Calu3 (cell line): Measurements from ENCODE around the gene WDFY2. TPM values are rescaled to one million over a fixed set of nuclear protein-coding genes. Genes with fewer than 3 reads are reported as not detected.
"Not testable (repeated sequence)": the region's sequence is repeated elsewhere in the genome, so short reads cannot be mapped to it uniquely, and the experiment has no call there.

Experiments used
- BruUV-seq: library from RNA; stranded (reverse); fragments of 400-500 nt; replicated peaks from 2 replicates; lab custom pipeline; 2021; lab: Mats Ljungman, UMichigan
- CTCF ChIA-PET: fragments of 300-600 bp; sonication (Branson Sonifier 250); formaldehyde crosslinking; loops from one replicate; lab custom pipeline; 2022; ENCODE audit warnings: antibody characterized with exemption; lab: Charles Lee
- DNase-seq: peaks from one replicate; pipeline ENCODE4 v3.0.0; 2022
- H3K27ac Mint-ChIP-seq: one replicate; pipeline ENCODE4 v1.8.0; 2022; ENCODE audit warnings: mixed read lengths; ENCODE audit not compliant: unreplicated experiment
- H3K27me3 Mint-ChIP-seq: one replicate; pipeline ENCODE4 v1.8.0; 2022; ENCODE audit warnings: mixed read lengths; ENCODE audit not compliant: unreplicated experiment
- H3K36me3 Mint-ChIP-seq: one replicate; pipeline ENCODE4 v1.8.0; 2022; ENCODE audit warnings: mild to moderate bottlenecking, moderate library complexity, mixed read lengths; ENCODE audit not compliant: insufficient read depth, unreplicated experiment
- H3K4me1 Mint-ChIP-seq: one replicate; pipeline ENCODE4 v1.8.0; 2022; ENCODE audit warnings: mild to moderate bottlenecking, low read depth, mixed read lengths; ENCODE audit not compliant: unreplicated experiment
- H3K4me3 Mint-ChIP-seq: one replicate; pipeline ENCODE4 v1.8.0; 2022; ENCODE audit warnings: mild to moderate bottlenecking, low read depth, moderate library complexity, mixed read lengths; ENCODE audit not compliant: unreplicated experiment
- H3K9me3 Mint-ChIP-seq: one replicate; pipeline ENCODE4 v1.8.0; 2022; ENCODE audit warnings: low read depth, mixed read lengths; ENCODE audit not compliant: unreplicated experiment
- intact Hi-C: fragments of 100-400 bp; cut with micrococcal nuclease; formaldehyde crosslinking; loops from one replicate; pipeline ENCODE4 v1.10.0; 2022; ENCODE audit not compliant: unreplicated experiment
- total RNA-seq: library from RNA; stranded (reverse); gene quantifications from 2 replicates; pipeline ENCODE4 v1.2.3, GENCODE V29; 2022
- TF ChIP-seq, protein P1 (sequence below): fragments of 200-600 bp; IDR thresholded peaks from one replicate; pipeline ENCODE4 v1.8.0; 2022; ENCODE audit warnings: antibody characterized with exemption; ENCODE audit not compliant: unreplicated experiment

The WDFY2 gene
- total RNA-seq, 1 experiment from 2014 or later: 5.9 TPM

DNA sequence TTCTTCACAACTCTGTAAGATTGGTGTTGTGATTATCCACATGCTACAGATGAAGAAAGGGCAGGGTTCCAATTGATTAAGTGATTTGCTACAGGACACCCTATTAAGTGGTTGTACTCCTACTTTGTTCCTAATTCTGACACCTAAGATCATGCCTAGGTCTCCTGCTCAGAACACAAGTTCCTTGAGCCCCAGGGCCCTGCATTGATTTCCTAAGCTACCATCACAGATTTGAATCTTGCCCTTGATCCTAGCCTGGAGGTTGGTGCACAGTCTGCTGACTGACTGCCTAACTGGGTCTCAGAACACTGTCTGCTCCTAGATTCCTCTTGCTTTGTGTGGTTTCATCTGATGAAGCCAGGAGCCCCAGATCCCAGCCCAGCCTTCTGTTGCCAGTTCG lies 19.6 kb upstream of the WDFY2 start:
- Mint-ChIP-seq H3K36me3 (no peaks in the 10 kb centered on the region), H3K9me3 (no peaks in the 10 kb centered on the region), H3K4me1 (peaks cover 9% of the 10 kb centered on the region), H3K4me3 (no peak overlapping the region), H3K27me3 (no peaks in the 10 kb centered on the region), H3K27ac (no peak overlapping the region)
- intact Hi-C loops: no loop called here
- TF ChIP-seq, protein P1, sequence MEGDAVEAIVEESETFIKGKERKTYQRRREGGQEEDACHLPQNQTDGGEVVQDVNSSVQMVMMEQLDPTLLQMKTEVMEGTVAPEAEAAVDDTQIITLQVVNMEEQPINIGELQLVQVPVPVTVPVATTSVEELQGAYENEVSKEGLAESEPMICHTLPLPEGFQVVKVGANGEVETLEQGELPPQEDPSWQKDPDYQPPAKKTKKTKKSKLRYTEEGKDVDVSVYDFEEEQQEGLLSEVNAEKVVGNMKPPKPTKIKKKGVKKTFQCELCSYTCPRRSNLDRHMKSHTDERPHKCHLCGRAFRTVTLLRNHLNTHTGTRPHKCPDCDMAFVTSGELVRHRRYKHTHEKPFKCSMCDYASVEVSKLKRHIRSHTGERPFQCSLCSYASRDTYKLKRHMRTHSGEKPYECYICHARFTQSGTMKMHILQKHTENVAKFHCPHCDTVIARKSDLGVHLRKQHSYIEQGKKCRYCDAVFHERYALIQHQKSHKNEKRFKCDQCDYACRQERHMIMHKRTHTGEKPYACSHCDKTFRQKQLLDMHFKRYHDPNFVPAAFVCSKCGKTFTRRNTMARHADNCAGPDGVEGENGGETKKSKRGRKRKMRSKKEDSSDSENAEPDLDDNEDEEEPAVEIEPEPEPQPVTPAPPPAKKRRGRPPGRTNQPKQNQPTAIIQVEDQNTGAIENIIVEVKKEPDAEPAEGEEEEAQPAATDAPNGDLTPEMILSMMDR: no peak
- no peak for DNase-seq
- CTCF ChIA-PET: no interaction called here
- BruUV-seq: no TSS peak

DNA sequence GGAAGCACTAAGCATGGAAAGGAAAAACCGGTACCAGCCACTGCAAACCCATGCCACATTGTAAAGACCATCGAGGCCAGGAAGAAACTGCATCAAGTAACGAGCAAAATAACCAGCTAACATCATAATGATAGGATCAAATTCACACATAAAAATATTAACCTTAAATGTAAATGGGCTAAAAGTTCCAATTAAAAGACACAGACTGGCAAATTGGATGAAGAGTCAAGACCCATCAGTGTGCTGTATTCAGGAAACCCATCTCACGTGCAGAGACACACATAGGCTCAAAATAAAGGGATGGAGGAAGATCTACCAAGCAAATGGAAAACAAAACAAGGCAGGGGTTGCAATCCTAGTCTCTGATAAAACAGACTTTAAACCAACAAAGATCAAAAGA lies 15.3 kb upstream of the WDFY2 start:
- H3K9me3 Mint-ChIP-seq, CTCF ChIA-PET, intact Hi-C loops, H3K27ac Mint-ChIP-seq, BruUV-seq, H3K4me3 Mint-ChIP-seq, H3K4me1 Mint-ChIP-seq, H3K36me3 Mint-ChIP-seq, DNase-seq, H3K27me3 Mint-ChIP-seq: not testable (repeated sequence)

DNA sequence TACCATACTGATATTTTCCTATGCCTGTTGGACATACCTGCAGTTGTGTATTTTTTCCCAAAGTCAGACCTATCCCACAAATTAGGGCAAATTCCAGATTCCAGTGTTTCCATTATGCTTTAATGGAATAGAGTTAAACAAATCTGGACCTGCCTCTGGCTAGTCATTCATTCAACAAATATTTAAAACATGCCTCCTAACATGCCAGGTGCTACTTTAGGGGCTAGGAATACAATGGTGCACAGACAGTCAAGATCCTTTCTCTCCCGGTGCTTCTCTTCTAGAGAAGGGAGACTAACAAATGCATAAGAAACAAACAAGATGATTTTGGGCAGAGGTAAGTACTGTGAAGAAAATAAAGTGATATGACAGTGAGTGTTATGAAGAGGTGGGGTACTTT lies 7.5 kb upstream of the WDFY2 start:
- Mint-ChIP-seq H3K4me1 (peaks cover 13% of the 10 kb centered on the region), H3K4me3 (no peak overlapping the region), H3K27ac (no peak overlapping the region), H3K27me3 (no peaks in the 10 kb centered on the region), H3K9me3 (peaks cover 5% of the 10 kb centered on the region), H3K36me3 (no peaks in the 10 kb centered on the region)
- intact Hi-C loops: no loop called here
- DNase-seq: no peak
- CTCF ChIA-PET: no interaction called here
- TF ChIP-seq, protein P1: no peak
- BruUV-seq: no TSS peak

DNA sequence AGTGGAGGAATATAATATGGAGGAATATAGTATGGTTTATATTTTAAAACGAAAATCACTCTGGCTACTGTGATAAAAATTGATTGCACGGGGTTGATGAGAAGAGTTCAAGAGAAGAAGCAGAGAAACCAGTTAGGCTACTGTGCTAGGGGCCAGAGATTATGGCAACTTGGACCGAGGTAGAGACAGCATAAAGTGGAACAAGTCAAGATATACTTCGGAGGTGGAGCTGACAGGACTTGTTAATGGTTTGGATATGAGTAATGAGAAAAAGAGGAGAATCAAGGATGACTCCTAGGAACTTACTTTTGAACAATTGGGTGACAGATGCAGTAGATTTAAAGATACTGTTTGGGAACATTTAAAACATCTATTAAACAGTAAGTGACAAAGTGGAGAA lies 6.6 kb upstream of the WDFY2 start:
- CTCF ChIA-PET: no interaction called here
- no peaks in the 10 kb centered on the region for H3K36me3 Mint-ChIP-seq
- no peaks in the 10 kb centered on the region for H3K27me3 Mint-ChIP-seq
- peaks cover 13% of the 10 kb centered on the region for H3K4me1 Mint-ChIP-seq
- no peak overlapping the region for H3K4me3 Mint-ChIP-seq
- TF ChIP-seq, protein P1: no peak
- H3K9me3 Mint-ChIP-seq: peaks cover 5% of the 10 kb centered on the region
- intact Hi-C loops: no loop called here
- no peak overlapping the region for H3K27ac Mint-ChIP-seq
- no peak for DNase-seq
- BruUV-seq: no TSS peak

DNA sequence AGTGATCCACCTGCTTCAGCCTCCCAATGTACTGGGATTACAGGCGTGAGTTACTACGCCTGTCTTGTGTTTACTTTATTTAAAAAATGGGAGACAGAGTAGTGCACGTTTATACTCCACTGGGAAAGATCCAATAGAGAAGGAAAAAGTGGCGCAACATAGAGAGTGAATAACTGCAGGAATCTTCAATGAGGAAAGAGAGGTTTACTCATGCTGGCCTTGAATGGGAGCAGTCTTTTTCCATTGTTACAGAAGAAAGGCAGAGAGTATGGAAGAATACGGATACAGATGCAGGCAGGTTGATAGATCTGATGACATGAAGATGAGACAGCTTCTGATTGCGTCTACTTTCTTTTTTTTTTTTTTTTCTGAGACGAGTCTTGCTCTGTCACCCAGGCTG lies 4.6 kb upstream of the WDFY2 start:
- BruUV-seq: no TSS peak
- no peaks in the 10 kb centered on the region for H3K27me3 Mint-ChIP-seq
- no peak overlapping the region for H3K4me3 Mint-ChIP-seq
- H3K36me3 Mint-ChIP-seq: peaks cover 11% of the 10 kb centered on the region
- no peak overlapping the region for H3K27ac Mint-ChIP-seq
- peaks cover 5% of the 10 kb centered on the region for H3K9me3 Mint-ChIP-seq
- CTCF ChIA-PET: no interaction called here
- no peak for DNase-seq
- intact Hi-C loops: loop anchor here (10.0 kb wide), 1 partner anchor 215 kb away; no protein-coding TSS in a partner anchor
- TF ChIP-seq, protein P1: no peak
- peaks cover 13% of the 10 kb centered on the region for H3K4me1 Mint-ChIP-seq
